Activated CD4-positive, alpha-beta T cell treated with anti-CD3 and anti-CD28 coated beads, Interleukin-2, Interleukin-6, amounts not matched to agents 100 ng/mL and 50 ng/mL, durations not matched to agents 16 hours and 8 hours (primary cell): ENCODE measurements around the gene MYLK4.

Experiments
- DNase-seq: peaks from one replicate; pipeline ENCODE4 v3.0.0-alpha.2; 2020

MYLK4 gene

GRCh38 chr6:2755456-2755855 is 4.7 kb upstream of the MYLK4 start:
- no peak for DNase-seq

- no peak for DNase-seq
Measured at GRCh38 chr6:2754911-2755310, 4.2 kb upstream of the MYLK4 start.

GRCh38 chr6:2754393-2754792 is 3.7 kb upstream of the MYLK4 start:
- no peak for DNase-seq

GRCh38 chr6:2753743-2754142 is 3.0 kb upstream of the MYLK4 start:
- no peak for DNase-seq

GRCh38 chr6:2753110-2753489 is 2.4 kb upstream of the MYLK4 start:
- no peak for DNase-seq

DNA sequence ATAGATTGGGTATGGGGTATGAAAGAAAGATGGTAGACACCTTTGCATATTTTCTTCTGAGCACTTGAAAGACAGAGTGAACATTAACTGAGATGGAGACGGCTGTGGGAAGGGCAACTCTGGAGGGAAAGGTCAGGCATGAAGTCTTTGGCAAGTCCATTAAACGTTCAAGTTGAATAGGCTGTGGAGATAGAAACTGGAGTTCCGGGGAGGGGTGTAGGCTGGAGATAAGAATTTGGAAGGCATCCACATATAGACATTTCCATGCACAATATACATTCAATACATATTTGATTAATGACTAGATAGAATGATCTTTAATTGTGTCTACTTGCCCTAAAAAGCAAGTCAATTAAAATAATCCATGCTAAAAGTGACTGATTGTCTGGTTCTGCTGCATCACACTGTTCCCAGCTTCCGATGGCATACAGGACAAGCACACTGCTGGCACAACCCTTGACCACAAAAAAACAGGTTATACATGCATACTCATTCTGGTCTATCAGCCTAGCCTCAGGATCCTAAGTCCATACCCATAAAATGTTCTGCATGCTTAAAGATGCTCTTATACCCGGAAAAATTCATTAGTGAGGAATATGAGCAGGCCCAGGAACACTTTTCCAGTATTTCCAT is 1.9 kb upstream of the MYLK4 start:
- DNase-seq = no peak

GRCh38 chr6:2751871-2752270 is 1.1 kb upstream of the MYLK4 start:
- no peak for DNase-seq

DNA sequence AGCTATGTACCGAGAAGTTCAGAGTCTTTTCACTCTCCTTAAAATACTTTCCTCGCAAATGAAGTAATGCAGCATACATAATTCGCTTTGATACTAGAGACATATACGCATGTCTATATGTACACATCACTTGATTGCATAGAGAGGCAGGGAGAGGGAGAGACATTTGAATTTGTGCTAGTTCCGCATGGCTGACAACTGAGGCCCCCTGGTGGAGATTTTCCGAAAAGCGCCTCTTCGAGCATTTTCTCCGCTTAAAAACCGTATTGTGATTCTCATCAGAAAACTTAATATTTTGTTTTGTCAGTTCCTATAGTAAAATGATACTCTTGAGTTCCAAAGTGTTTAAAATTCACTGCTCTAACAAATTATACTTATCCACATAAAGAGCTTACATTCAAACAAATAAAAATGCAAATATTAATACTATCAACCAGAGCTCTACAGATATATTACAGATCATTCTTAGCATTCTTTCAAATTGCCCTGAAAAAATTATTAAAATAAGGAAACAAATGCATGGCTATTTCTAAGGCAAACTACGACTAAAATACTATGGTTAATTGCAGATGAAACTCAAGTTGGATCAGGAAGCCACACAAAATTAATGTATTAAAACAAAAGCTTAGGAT is 637 bp downstream of the MYLK4 start:
- DNase-seq = peak; percentile 75

DNA sequence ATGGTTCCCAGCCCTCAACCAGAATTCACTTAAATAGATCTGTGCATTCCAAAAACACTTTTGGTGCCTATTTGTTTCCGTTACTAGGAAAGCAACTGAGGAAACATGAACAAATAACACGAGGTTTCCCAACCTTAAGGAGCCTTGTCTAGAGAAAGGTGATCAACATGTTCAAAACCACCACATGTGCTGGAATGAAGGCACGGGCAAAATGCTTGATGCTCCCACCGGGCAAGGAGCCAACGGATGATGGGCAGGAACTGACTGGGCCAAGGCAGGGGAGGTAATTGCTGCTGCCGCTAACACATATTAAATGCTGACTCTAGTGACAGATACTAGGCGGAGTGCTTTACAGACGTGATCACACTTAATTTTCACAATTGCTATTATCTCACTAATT is 2.5 kb downstream of the MYLK4 start:
- no peak for DNase-seq

GRCh38 chr6:2746557-2747061 is 4.1 kb downstream of the MYLK4 start:
- no peak for DNase-seq

DNA sequence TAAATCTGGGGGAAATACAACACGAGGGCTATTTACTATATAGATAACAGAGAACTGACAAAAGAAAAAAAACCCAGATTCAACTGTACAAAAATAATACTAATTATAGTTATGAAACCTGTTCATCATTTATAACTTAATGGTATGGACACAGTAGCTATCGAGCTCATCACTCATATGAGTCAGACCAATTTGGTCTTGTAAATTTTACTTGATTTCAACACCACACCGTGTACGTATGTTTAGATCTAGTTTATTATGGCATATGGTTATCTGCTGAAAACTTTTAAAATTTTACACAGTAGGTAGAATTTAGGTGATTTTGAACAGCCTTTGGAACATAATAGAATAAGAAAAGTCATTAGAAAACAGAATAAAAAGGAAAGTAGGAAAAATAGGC is 5.5 kb downstream of the MYLK4 start:
- DNase-seq = no peak

DNA sequence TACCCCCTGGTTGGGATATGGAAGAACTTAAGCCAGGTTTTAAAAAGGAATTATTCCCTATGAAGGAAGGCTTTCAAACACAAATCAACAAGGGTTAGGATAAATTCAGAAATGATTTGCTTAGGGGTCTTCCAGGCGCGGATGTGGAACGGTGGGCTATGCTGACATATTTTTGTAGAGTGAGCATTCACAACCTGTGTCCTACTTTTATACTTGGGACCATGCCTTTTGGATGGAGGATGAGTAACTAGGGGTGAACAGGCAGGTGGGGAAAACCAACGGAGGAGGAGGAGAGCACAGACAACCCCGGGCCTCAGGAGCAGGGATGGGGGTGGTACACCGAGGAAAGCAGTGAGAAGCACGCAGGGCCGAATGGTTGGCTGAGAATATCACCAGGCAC is 5.9 kb downstream of the MYLK4 start:
- DNase-seq = no peak

- no peak for DNase-seq
Measured at GRCh38 chr6:2744209-2744771, 6.4 kb downstream of the MYLK4 start.

GRCh38 chr6:2743280-2744208 is 7.2 kb downstream of the MYLK4 start:
- no peak for DNase-seq

- no peak for DNase-seq
Measured at GRCh38 chr6:2741756-2742155, 9.0 kb downstream of the MYLK4 start.

- no peak for DNase-seq
Measured at GRCh38 chr6:2740581-2740980, 10.1 kb downstream of the MYLK4 start.

DNA sequence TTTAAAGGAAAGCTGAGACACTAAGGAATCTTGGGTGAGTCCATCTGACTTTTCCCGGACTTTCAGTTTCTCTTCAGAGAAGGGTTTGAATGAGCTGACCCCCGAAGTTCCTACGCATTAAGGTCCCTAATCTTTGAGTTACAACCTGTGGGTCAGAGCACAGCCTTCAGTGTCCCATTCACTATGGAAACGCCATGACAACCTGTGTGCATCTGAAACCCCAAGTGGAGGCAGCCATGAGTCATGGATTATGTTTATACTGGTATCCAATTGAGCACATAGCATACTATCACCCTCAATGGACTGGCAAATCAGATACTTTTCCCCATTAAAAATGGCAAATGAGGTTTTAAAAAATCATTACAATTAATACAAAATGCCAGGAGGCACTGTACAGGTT is 11.4 kb downstream of the MYLK4 start:
- peak; percentile 28 for DNase-seq

- DNase-seq = peak; percentile 61
Measured at GRCh38 chr6:2738373-2738979, 12.2 kb downstream of the MYLK4 start.

- no peak for DNase-seq
Measured at GRCh38 chr6:2737885-2738284, 12.8 kb downstream of the MYLK4 start.

- no peak for DNase-seq
Measured at GRCh38 chr6:2734488-2735166, 16.1 kb downstream of the MYLK4 start.

GRCh38 chr6:2733736-2734480 is 16.8 kb downstream of the MYLK4 start:
- DNase-seq = no peak

DNA sequence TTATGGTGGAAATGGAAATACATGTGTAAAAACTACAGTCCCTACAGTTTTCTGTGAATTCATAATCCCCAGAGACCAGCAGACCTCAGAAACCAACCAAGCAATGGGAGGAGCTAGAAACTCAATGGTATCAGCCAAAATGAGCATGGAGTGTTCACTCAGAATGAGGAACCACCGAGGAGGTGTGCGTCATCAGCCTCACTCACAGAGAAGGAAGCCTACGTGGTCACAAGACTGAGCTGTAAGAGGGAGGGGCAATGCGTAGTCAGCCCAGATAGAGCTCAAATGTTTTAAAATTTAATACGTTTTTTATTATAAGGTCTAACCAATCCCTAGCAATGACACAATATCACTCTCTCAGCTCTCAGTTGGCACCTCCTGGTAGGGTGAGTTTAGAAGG is 17.4 kb downstream of the MYLK4 start:
- peak; percentile 54 for DNase-seq
